Anterior cingulate cortex (tissue), 58 donors: ENCODE results near the gene NFIA.

Source experiments
- DNase-seq, 58 donors: peaks; one replicate each; lab custom pipeline; 2025; lab: John Stamatoyannopoulos, UW

Gene NFIA

DNA sequence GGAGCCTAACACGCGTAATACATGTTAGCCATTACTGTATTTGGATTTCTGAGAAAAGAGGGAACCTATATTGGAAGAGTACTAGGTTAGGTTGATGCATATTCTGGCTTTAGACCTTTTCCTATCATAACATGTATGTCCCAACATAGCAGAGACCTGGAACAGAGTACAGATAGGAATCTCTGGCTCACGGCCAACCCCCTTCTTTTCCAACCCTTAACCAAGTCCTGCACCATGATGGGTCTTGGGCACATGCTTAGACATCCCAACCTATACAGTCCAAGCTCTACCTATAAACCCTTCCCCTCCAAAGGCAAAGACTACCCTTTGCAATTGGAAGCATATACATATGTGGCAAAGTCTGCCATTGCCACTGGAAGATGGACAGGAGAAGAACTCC, 414.7 kb downstream of the NFIA start:
- no peak for DNase-seq

GRCh38 chr1:61498342-61498741, 416.0 kb downstream of the NFIA start:
- DNase-seq, result no peak

- no peak for DNase-seq
Measured at GRCh38 chr1:61501971-61502916, 419.9 kb downstream of the NFIA start.

DNA sequence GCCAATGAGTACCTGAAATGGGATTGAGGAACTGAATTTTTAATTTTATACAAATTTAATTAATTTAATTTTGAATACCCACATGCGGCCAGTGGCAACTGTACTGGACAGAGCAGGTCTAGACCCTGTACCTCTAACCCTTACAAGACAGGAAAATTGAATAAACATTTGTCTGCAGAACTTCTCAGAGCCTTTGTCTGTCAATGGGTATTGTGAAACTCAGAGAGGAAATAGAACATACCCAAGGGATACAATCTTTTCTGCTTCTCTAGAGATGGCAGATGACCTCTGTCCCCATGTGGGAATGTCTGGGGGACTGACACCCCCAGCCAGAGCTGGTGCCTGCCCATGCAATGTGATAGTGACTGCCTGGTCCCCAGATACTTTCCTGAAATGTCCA, 421.9 kb downstream of the NFIA start:
- DNase-seq, result no peak

DNA sequence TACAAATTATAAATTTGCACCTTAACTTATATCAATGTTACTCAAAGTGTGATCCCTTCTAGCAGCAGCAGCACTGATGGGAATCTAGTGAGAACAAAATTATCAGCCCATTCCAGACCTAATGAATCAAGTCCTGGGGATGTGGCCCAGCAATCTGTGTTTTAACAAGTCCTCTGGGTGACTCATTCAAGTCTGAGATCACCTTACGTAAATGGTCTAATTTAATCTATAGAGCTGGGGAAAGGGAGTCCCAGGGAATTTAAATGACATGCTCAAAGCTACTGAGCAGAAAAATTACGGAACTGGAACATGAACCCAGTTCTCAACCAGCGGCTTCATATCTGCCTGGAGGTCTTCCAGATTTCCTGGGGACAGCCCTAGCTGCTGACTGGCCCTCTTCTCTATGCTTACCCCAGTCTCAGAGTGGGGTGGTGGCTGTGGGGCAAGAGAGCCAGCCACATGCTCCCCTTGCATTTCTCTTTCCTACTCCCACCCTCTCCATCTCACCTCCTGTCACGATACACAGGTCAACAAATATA, 422.6 kb downstream of the NFIA start:
- DNase-seq, result no peak

GRCh38 chr1:61506236-61506635, 423.9 kb downstream of the NFIA start:
- no peak for DNase-seq

- no peak for DNase-seq
Measured at GRCh38 chr1:61506944-61507500, 424.7 kb downstream of the NFIA start.
